SK-N-SH (cell line): Measurements from ENCODE around the gene HERC5. TPM values are rescaled to one million over a fixed set of nuclear protein-coding genes. Genes with fewer than 3 reads are reported as not detected.

Experiments
- CTCF ChIA-PET: fragments of 300-600, 350-600 bp; formaldehyde crosslinking; extraction: SDS; loops from one replicate; lab custom pipeline; 2021; lab: Yijun Ruan, JAX
- POLR2A ChIA-PET: fragments of 350-600 bp; sonication (Branson Sonifier 250); formaldehyde crosslinking; extraction: SDS; loops from one replicate; lab custom pipeline; 2020; ENCODE audit warnings: antibody characterized with exemption, inconsistent platforms; lab: Yijun Ruan, JAX
- DNase-seq: peaks from one replicate; pipeline ENCODE4 v3.0.0; 2012
- H2AFZ ChIP-seq: fragments of 200-600 bp; sonication (generic); 2 replicates; pipeline ENCODE4 v1.8.1; 2016; ENCODE audit warnings: antibody characterized with exemption, mild to moderate bottlenecking, low read depth
- H3F3A ChIP-seq: fragments of 200-600 bp; sonication (generic); replicated peaks from 2 replicates; pipeline ENCODE3; 2016; ENCODE audit warnings: antibody characterized with exemption, mild to moderate bottlenecking; ENCODE audit not compliant: insufficient read depth
- H3K27ac ChIP-seq, 2 experiments: fragments of 200-500 bp in 1 of 2; fragments of 200-600 bp in 1 of 2; sonication (Bioruptor generic) in 1 of 2; sonication (generic), shearing (Covaris generic) in 1 of 2; 2 replicates each; pipeline versions ENCODE4 v1.5.1 to v1.6.1; 2014 to 2016; ENCODE audit warnings: low read depth in 2 of 2, inconsistent platforms in 1 of 2, low read length in 1 of 2, mild to moderate bottlenecking in 1 of 2, mixed read lengths in 1 of 2
- H3K27me3 ChIP-seq: fragments of 200-600 bp; sonication (generic), shearing (Covaris generic); 2 replicates; pipeline ENCODE4 v1.6.1; 2016; ENCODE audit warnings: mixed run types; ENCODE audit not compliant: insufficient read depth
- H3K36me3 ChIP-seq, 2 experiments: fragments of 200-500 bp in 1 of 2; fragments of 200-600 bp in 1 of 2; sonication (Bioruptor generic) in 1 of 2; sonication (generic) in 1 of 2; replicated peaks in 1 of 2; 2 replicates each; pipeline versions ENCODE3 to v1.5.1; 2014 to 2016; ENCODE audit warnings: low read length in 1 of 2, mild to moderate bottlenecking in 1 of 2; ENCODE audit not compliant: insufficient read depth in 2 of 2, control insufficient read depth in 1 of 2
- H3K4me1 ChIP-seq, 2 experiments: fragments of 200-500 bp in 1 of 2; fragments of 200-600 bp in 1 of 2; sonication (Bioruptor generic) in 1 of 2; sonication (generic), shearing (Covaris generic) in 1 of 2; 2 replicates each; pipeline versions ENCODE4 v1.5.1 to v1.6.1; 2014 to 2016; ENCODE audit warnings: low read depth in 1 of 2, low read length in 1 of 2, mixed run types in 1 of 2; ENCODE audit not compliant: insufficient read depth in 2 of 2, control insufficient read depth in 1 of 2
- H3K4me2 ChIP-seq: fragments of 200-600 bp; sonication (generic), shearing (Covaris generic); 2 replicates; pipeline ENCODE4 v1.6.1; 2017; ENCODE audit warnings: mixed run types
- H3K4me3 ChIP-seq, 2 experiments: fragments of 200-500 bp in 1 of 2; fragments of 200-600 bp in 1 of 2; sonication (Bioruptor generic) in 1 of 2; sonication (generic), shearing (Covaris generic) in 1 of 2; 2 replicates each; pipeline versions ENCODE4 v1.5.1 to v1.8.1; 2014 to 2016; ENCODE audit warnings: low read depth in 2 of 2, inconsistent platforms in 1 of 2, low read length in 1 of 2, mild to moderate bottlenecking in 1 of 2, mixed read lengths in 1 of 2, moderate library complexity in 1 of 2
- H3K79me2 ChIP-seq: fragments of 200-600 bp; sonication (generic); 2 replicates; pipeline ENCODE4 v1.8.1; 2017; ENCODE audit warnings: mild to moderate bottlenecking; ENCODE audit not compliant: insufficient read depth
- H3K9ac ChIP-seq: fragments of 200-600 bp; sonication (generic); 2 replicates; pipeline ENCODE4 v1.6.1; 2017; ENCODE audit warnings: mixed run types
- H3K9me2 ChIP-seq: fragments of 200-600 bp; sonication (generic); 2 replicates; pipeline ENCODE4 v1.6.1; 2017; ENCODE audit warnings: mixed run types
- H3K9me3 ChIP-seq: fragments of 200-600 bp; sonication (generic); 2 replicates; pipeline ENCODE4 v1.6.1; 2017; ENCODE audit warnings: mixed run types, mild to moderate bottlenecking, moderate library complexity
- H4K20me1 ChIP-seq: fragments of 200-600 bp; sonication (generic); 2 replicates; pipeline ENCODE4 v1.6.1; 2017; ENCODE audit warnings: mild to moderate bottlenecking, mixed run types; ENCODE audit not compliant: insufficient read depth
- ELF1 ChIP-seq: IDR thresholded peaks from 2 replicates; pipeline ENCODE4 v1.4.0; 2012
- EP300 ChIP-seq, 2 experiments: IDR thresholded peaks; 2 replicates each; pipeline versions ENCODE4 v1.4.0 to v1.6.1; 2012; ENCODE audit warnings: borderline replicate concordance in 1 of 2, low read depth in 1 of 2, low read length in 1 of 2
- FOXJ3 ChIP-seq: sonication (generic); formaldehyde crosslinking; IDR thresholded peaks from 2 replicates; pipeline ENCODE4 v1.5.1; 2020; ENCODE audit warnings: mild to moderate bottlenecking, missing genetic modification reagents
- GABPA ChIP-seq: IDR thresholded peaks from 2 replicates; pipeline ENCODE4 v1.4.0; 2012; ENCODE audit warnings: low read depth, mild to moderate bottlenecking
- GATA2 ChIP-seq: sonication (generic); formaldehyde crosslinking; IDR thresholded peaks from 2 replicates; pipeline ENCODE4 v1.5.0; 2020; ENCODE audit warnings: mild to moderate bottlenecking, missing genetic modification reagents
- MEF2A ChIP-seq: IDR thresholded peaks from 2 replicates; pipeline ENCODE4 v1.4.0; 2012; ENCODE audit warnings: low read depth, borderline replicate concordance
- MXI1 ChIP-seq: IDR thresholded peaks from 2 replicates; pipeline ENCODE4 v1.6.1; 2012; ENCODE audit warnings: mild to moderate bottlenecking, low read depth, low read length, improper control_type of control experiment
- POLR2AphosphoS5 ChIP-seq: IDR thresholded peaks from 2 replicates; pipeline ENCODE4 v1.6.1; 2012; ENCODE audit warnings: low read depth, low read length
- RAD21 ChIP-seq: IDR thresholded peaks from 2 replicates; pipeline ENCODE4 v1.6.1; 2012; ENCODE audit warnings: mild to moderate bottlenecking, low read length
- REST ChIP-seq: IDR thresholded peaks from 2 replicates; pipeline ENCODE4 v1.6.1; 2012; ENCODE audit warnings: mild to moderate bottlenecking, low read depth, low read length, moderate library complexity
- TAF1 ChIP-seq: IDR thresholded peaks from 2 replicates; pipeline ENCODE4 v1.6.1; 2012; ENCODE audit warnings: low read depth, mild to moderate bottlenecking, low read length, moderate library complexity, borderline replicate concordance
- USF2 ChIP-seq: fragments of 150-350 bp; IDR thresholded peaks from 2 replicates; pipeline ENCODE4 v1.6.1; 2017; ENCODE audit warnings: antibody characterized with exemption, low read length, low read depth, borderline replicate concordance
- WGBS: methylation state at CpG from one replicate; pipeline ENCODE4 v1.1.6; 2017; ENCODE audit warnings: low lambda C conversion rate; 5-methylcytosine and 5-hydroxymethylcytosine counted together
- polyA plus RNA-seq, 3 experiments: library from polyadenylated mRNA; depleted of rRNA; stranded (reverse); fragments of >200 nt; gene quantifications; 2 replicates each; pipeline ENCODE4 v1.2.3, GENCODE V29; 2012

HERC5 gene
- polyA plus RNA-seq, 1 of the 3 experiments (the other 2 are of a cell fraction): 0.15 TPM

DNA sequence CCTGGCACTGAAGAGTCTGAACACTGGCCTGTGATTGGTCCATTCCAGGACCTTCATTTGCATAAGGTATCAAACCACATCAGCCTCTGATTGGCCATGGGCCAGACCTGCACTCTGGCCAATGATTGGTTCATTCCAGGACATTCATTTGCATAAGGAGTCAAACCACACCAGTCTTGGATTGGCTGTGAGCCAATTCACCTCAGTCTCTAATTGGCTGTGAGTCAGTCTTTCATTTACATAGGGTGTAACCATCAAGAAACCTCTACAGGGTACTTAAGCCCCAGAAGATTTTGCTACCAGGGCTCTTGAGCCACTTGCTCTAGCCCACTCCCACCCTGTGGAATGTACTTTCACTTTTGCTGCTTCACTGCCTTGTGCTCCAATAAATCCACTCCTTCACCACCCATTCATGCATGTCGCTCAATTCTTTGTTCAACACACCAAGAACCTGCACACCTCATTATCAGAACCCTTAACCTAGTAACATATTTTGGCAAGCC is 14.2 kb upstream of the HERC5 start:
- no peaks in the 10 kb centered on the region for H3K79me2 ChIP-seq
- WGBS: 87% methylated on average over 1 of the region's 1 CpG
- ChIA-PET POLR2A (no interaction called here), CTCF (no interaction called here)
- no peak overlapping the region for H3K9ac ChIP-seq
- no peaks in the 10 kb centered on the region for H3K27me3 ChIP-seq
- no peaks in the 10 kb centered on the region for H3K9me3 ChIP-seq
- no peaks in the 10 kb centered on the region for H3K9me2 ChIP-seq
- no peak overlapping the region for H3K27ac ChIP-seq
- no peak overlapping the region for H2AFZ ChIP-seq
- TF ChIP-seq MEF2A (no peak), EP300 (IDR thresholded peaks at IDR 0.05; ENCODE audit: borderline replicate concordance in 1 of 2, low read depth in 1 of 2, low read length in 1 of 2) (no peak), TAF1 (no peak), MXI1 (no peak), USF2 (no peak), RAD21 (no peak), POLR2AphosphoS5 (no peak)
- H3K36me3 ChIP-seq: no peaks in the 10 kb centered on the region
- H3K4me3 ChIP-seq: no peak overlapping the region
- no peaks in the 10 kb centered on the region for H4K20me1 ChIP-seq
- H3F3A ChIP-seq: no peaks in the 10 kb centered on the region
- H3K4me1 ChIP-seq: no peaks in the 10 kb centered on the region
- no peak overlapping the region for H3K4me2 ChIP-seq
- DNase-seq: no peak

- ChIA-PET CTCF (no interaction called here), POLR2A (no interaction called here)
- Histone ChIP-seq H4K20me1 (no peaks in the 10 kb centered on the region), H3K4me1 (no peaks in the 10 kb centered on the region), H3K36me3 (no peaks in the 10 kb centered on the region), H3F3A (no peaks in the 10 kb centered on the region), H2AFZ (no peak overlapping the region), H3K27ac (no peak overlapping the region), H3K4me2 (no peak overlapping the region), H3K4me3 (no peak overlapping the region), H3K27me3 (no peaks in the 10 kb centered on the region), H3K9me3 (no peaks in the 10 kb centered on the region), H3K79me2 (no peaks in the 10 kb centered on the region), H3K9me2 (no peaks in the 10 kb centered on the region), H3K9ac (no peak overlapping the region)
- TF ChIP-seq GABPA (no peak), TAF1 (no peak), REST (no peak), FOXJ3 (CRISPR knock-in tag) (no peak), ELF1 (no peak), EP300 (IDR thresholded peaks at IDR 0.05; ENCODE audit: borderline replicate concordance in 1 of 2, low read depth in 1 of 2, low read length in 1 of 2) (no peak), RAD21 (no peak), GATA2 (CRISPR knock-in tag) (no peak)
- 59% methylated on average over 5 of the region's 5 CpGs for WGBS
- DNase-seq: no peak
These were observed 13.4 kb upstream of the HERC5 start for GRCh38 chr4:88443486-88443885.
